DLD1 (cell line): ENCODE data around the gene NUFIP1.
"Not testable (repeated sequence)": the region's sequence is repeated elsewhere in the genome, so short reads cannot be mapped to it uniquely, and the experiment has no call there.

Source experiments
- in situ Hi-C: cut with HindIII; loops from 2 replicates; pipeline ENCODE4 v1.10.0; 2017; ENCODE audit warnings: low sequenced_read_pairs

NUFIP1 gene

GRCh38 chr13:44971656-44972595 lies 17.3 kb downstream of the NUFIP1 start:
- in situ Hi-C loops = no loop called here

- in situ Hi-C loops = no loop called here
Measured at GRCh38 chr13:44969551-44970484, 19.5 kb downstream of the NUFIP1 start.

DNA sequence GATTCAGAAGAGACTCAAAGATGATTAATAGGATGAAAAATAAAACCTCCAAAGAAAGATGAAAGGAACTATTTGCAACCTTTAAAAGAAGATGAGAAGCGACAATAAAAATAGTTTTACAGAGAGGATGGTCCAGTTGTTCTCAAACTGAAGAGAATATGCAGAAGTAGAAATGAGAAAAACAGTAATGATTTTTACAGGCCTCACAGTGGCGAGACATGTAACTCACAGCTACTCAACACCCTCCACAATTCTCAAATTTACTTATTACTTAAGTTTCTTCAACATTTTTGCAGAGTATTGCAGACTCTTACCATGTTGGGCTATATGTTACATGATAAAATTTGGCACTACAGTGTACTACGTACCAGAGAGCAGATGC lies 20.8 kb downstream of the NUFIP1 start:
- in situ Hi-C loops = no loop called here

- in situ Hi-C loops = no loop called here
Measured at GRCh38 chr13:44967704-44968433, 21.4 kb downstream of the NUFIP1 start.

DNA sequence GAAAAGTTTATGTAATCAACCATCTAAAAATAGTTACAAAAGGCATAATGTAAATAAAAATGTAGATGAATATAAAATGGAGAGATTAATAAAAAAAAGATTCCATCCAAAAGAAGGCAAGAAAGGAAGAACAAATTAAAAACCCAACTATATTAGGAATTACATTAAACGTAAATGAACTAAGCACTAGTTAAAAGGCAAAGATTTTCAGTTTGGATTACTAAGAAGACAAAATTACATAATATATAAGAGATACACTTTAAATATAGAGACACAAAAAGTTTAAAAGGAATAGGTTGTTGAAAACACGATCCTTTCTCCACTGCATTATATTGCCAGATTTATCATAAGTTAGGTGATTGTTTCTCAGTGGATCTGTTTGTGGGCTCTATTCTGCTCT lies 27.3 kb downstream of the NUFIP1 start:
- in situ Hi-C loops = no loop called here

- in situ Hi-C loops = no loop called here
Measured at GRCh38 chr13:44955406-44955805, 33.9 kb downstream of the NUFIP1 start.

- in situ Hi-C loops = no loop called here
Measured at GRCh38 chr13:44954224-44954623, 35.0 kb downstream of the NUFIP1 start.

GRCh38 chr13:44952671-44953070 lies 36.6 kb downstream of the NUFIP1 start:
- in situ Hi-C loops = no loop called here

DNA sequence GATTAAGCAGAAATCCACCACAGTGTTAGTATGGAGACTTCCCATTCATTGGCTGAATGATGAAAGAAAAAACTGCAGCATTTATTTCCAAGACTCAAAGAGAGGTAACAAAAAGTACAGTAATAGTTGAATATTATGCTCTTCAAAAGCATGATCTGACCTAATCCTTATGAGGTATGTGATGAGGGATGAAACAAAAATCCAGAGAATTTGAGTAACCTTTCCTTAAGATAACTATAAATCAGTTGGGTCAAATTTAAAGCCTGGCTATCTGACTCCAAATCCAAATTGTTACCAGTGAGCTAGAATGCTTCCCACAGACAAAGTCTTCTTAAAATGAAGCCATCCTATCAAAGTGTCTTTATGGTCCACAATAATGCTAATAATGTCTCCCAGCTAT lies 38.1 kb downstream of the NUFIP1 start:
- in situ Hi-C loops = no loop called here

DNA sequence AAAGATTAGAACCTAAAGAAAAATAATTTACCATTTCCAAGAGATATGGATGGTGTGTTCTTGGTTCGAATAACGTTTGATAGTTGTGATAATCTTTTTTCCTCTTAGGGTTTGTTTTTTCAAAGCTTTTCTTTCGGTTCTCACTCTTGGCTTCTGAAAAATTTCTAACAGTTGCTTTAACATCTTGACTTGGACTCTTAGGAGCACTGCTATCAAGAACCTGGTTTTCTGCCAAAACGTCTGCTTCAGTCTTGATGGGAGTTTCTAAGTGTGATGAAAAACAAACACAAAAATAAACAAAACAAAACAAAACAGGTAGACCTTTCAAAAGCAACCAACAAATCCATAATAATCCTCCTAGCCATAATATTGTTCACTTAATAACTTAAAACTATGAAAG lies 45.9 kb downstream of the NUFIP1 start:
- in situ Hi-C loops = not testable (repeated sequence)

GRCh38 chr13:44938854-44939253 lies 50.4 kb downstream of the NUFIP1 start:
- in situ Hi-C loops = no loop called here

- in situ Hi-C loops = no loop called here
Measured at GRCh38 chr13:44936246-44936645, 53.0 kb downstream of the NUFIP1 start.

DNA sequence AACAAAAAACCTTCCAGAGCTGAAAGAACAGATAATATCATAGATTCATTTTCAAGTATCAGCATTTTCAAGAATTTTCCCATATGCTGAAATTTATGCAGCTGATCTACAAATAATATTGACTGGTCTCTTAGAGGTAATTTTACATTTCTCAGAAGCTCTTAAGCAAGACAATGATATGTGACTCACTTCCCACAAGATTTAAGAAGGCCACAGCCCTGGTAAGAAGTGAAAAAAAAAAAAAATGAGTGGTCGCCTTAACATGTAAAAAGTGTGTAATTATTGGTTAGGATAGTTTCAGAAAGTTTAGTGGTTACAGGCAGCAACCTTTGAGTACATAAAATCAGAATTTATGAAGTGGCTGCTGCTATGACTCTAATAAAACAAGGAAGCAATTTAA lies 54.5 kb downstream of the NUFIP1 start:
- in situ Hi-C loops = no loop called here

DNA sequence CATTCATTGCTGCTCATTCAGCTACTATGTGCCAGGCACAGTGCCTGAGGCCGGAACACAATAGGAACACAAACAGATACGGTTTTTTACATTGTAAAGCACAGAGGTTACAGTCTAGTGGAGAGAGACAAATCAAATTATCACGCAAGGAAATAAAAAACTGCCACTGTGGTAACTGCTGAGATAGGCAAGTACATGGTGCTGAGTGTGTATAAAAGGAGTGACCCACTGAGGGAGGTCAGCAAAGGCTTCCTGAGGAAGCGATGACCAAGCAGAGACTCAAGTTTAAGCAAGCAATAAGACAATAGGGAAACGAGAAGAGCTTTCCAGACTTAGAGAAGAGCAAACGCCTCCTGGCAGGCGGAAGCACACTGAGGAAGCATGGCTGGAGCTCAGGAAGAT lies 56.4 kb downstream of the NUFIP1 start:
- in situ Hi-C loops = no loop called here

GRCh38 chr13:44932171-44932849 lies 57.0 kb downstream of the NUFIP1 start:
- in situ Hi-C loops = no loop called here

DNA sequence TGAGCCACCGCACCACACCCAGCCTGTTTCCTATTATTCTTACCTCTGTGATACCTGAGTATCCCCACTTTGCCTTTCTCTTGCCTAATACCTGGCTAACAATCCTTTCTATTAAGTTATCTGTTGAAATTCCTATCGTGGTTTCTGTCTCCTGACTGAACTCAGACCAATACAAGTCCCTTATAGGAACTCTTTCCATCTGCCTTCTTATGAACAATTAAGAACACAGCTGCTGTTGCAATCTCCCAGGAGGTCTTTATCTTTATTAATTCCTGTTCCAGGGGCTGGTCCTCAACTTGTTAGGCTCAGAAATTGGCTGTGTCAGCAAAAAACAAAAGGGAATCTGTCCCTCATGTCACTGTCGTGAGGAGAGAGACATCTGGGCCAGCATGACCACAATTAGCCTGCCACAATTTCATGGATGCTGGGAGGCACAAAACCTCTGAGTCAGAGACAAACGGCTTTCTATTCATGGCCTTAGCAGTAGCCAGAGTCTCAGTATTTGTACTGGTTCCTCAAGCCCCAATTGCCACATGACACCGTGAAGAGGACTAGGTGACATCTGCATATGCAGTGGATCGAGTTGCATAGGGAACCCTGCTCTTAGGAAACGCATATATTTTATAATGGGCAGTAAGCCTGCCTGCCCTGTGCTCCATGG lies 58.2 kb downstream of the NUFIP1 start:
- in situ Hi-C loops = no loop called here

GRCh38 chr13:44930280-44930679 lies 59.0 kb downstream of the NUFIP1 start:
- in situ Hi-C loops = no loop called here

DNA sequence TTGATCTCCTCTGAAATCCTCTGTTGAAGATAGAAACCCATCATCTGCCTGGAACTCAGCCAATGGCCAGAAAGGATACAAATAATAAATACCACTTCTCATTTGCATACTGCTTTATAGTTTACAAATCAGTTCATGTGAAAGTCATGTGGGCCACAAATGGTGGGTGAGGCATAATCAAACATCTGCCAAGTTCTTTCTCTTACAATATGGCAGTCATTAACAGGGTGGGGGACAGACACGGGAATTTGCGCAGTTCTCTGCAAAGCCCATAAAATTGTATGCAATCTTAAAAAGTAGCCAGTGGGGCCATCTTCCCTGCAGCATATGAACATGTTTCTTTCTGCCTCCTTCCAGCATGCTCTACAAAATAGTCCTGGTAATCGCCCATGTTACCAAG lies 59.6 kb downstream of the NUFIP1 start:
- in situ Hi-C loops = no loop called here

DNA sequence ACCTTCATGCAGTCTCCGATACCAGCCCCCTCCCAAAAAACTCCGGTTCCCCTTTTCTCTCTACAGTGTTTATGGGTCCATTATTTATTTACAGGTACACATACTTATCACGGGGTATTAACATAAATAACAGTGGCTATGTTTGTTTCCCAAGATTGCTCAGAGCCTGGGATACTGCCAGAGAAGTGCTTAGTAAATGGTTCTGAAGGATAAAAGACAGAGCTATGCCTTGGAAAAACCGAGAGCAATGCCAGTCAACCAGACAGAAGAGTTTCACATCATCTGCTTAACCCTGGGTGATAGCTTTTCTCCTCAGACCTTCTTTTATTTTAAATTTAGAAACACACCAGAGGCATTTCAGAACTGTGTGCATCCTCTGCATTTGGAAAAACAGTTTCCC lies 61.3 kb downstream of the NUFIP1 start:
- in situ Hi-C loops = no loop called here
